HepG2 (cell line): ENCODE results near the gene MYO18B.

Source experiments
- CTCF ChIP-seq: sonication (generic); formaldehyde crosslinking; IDR thresholded peaks from 2 replicates; pipeline ENCODE4 v1.5.0; 2020; ENCODE audit warnings: mild to moderate bottlenecking, missing genetic modification reagents, moderate library complexity
- MAFK ChIP-seq, 2 experiments: IDR thresholded peaks in 1 of 2; conservative IDR thresholded peaks in 1 of 2; 2 replicates each; pipeline ENCODE4 v1.6.1; 2011; ENCODE audit warnings: improper control_type of control experiment in 2 of 2, low read length in 2 of 2
- YY1 ChIP-seq: IDR thresholded peaks from 2 replicates; pipeline ENCODE4 v1.6.1; 2011; ENCODE audit warnings: low read length, low read depth, moderate library complexity, mild to moderate bottlenecking; ENCODE audit not compliant: insufficient read depth, insufficient replicate concordance

DNA sequence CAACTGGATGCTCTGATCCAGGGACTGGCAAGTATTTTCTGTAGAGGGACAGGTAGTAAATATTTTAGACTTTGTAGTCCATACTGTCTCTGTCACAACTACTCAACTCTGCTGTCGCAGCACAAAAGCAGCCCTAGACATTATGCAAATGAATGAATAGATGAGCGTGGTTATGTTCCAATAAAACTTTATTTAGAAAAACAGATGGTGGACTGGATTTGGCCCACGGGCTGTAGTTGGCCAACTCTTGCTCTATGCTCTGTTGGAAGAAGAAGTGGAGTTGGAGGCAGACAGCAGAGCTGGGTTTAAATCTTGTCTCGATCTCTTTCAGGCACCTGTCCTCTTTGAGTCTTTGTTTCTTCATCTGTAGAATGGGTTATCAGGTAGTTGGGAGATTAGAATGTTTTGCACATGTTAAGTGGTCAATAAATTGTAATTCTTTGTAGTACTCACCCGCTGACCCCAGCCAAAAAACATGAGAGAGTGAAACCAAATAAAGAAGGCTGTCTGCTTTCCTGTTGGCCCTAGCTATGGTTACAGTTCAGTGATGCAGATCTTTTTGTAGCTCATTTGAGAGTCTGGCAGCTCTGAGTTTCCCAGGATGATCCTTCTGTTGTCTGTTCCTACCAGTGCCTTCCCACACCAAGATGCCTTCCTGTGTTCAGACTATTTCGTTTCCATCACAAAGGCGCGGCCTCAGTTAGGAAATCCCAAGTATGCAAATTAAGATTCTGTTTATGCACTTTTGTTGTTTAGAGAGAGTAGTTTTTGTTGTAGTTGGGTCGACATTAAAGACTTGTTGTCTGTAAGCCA, 229.2 kb downstream of the MYO18B start:
- TF ChIP-seq CTCF (CRISPR knock-in tag) (no peak), MAFK (conservative IDR thresholded peaks at IDR 0.05 in 1 of 2, IDR thresholded peaks at IDR 0.05 in 1 of 2; ENCODE audit: low read length in 2 of 2) (no peak), YY1 (no peak)
